H1 (cell line): ENCODE measurements around the gene TBC1D17. TPM values are rescaled to one million over a fixed set of nuclear protein-coding genes. Genes with fewer than 3 reads are reported as not detected.

Source experiments
- CTCF ChIA-PET: fragments of 300-600 bp; sonication (Branson Sonifier 250); formaldehyde crosslinking; loops from one replicate; lab custom pipeline; 2021; ENCODE audit not compliant: partially characterized antibody; lab: Charles Lee
- POLR2A ChIA-PET: fragments of 300-600 bp; sonication (Branson Sonifier 250); formaldehyde crosslinking; loops from one replicate; lab custom pipeline; 2021; ENCODE audit warnings: inconsistent platforms; ENCODE audit not compliant: partially characterized antibody; lab: Charles Lee
- DNase-seq, 2 experiments: peaks; one replicate each; pipeline versions ENCODE4 v3.0.0 to v3.0.0-alpha.2; 2010 to 2022; ENCODE audit warnings: low spot score in 2 of 2, low read depth in 1 of 2, mixed read lengths in 1 of 2
- FAIRE-seq: peaks from 2 replicates; lab custom pipeline; 2011; peaks lifted over from hg19 to GRCh38; lab: Jason Lieb, UNC
- H2AFZ ChIP-seq: 2 replicates; pipeline ENCODE4 v1.8.1; 2012; ENCODE audit warnings: low read length, inconsistent platforms
- H2AK5ac ChIP-seq: 2 replicates; pipeline ENCODE4 v1.6.1; 2013; ENCODE audit warnings: low read depth, low read length
- H2BK120ac ChIP-seq: replicated peaks from 2 replicates; pipeline ENCODE3; 2013; ENCODE audit warnings: low read depth, low read length, inconsistent platforms
- H2BK12ac ChIP-seq: 2 replicates; pipeline ENCODE4 v1.6.1; 2013; ENCODE audit warnings: low read depth, low read length
- H2BK15ac ChIP-seq: 2 replicates; pipeline ENCODE4 v1.6.1; 2013; ENCODE audit warnings: low read length
- H2BK20ac ChIP-seq: 2 replicates; pipeline ENCODE4 v1.6.1; 2013; ENCODE audit warnings: low read length
- H2BK5ac ChIP-seq: 2 replicates; pipeline ENCODE4 v1.6.1; 2013; ENCODE audit warnings: low read depth, low read length
- H3K14ac ChIP-seq: 2 replicates; pipeline ENCODE4 v1.6.1; 2013; ENCODE audit warnings: inconsistent platforms; ENCODE audit not compliant: insufficient read length
- H3K18ac ChIP-seq: 2 replicates; pipeline ENCODE4 v1.6.1; 2013; ENCODE audit warnings: low read length; ENCODE audit errors: extremely low read depth
- H3K23ac ChIP-seq: 2 replicates; pipeline ENCODE4 v1.6.1; 2013; ENCODE audit warnings: inconsistent platforms; ENCODE audit not compliant: insufficient read length
- H3K23me2 ChIP-seq: 2 replicates; pipeline ENCODE4 v1.6.1; 2013; ENCODE audit warnings: low read depth, low read length
- H3K27ac ChIP-seq: 2 replicates; pipeline ENCODE4 v1.6.1; 2011; ENCODE audit warnings: low read depth, low read length, inconsistent platforms
- H3K27me3 ChIP-seq, 4 experiments: replicated peaks in 1 of 4; 1 replicate in 1 of 4; 2 replicates in 3 of 4; pipeline versions ENCODE4 v1.6.1 to v1.8.1; 2011 to 2013; ENCODE audit warnings: low read length in 3 of 4, mild to moderate bottlenecking in 3 of 4, inconsistent platforms in 2 of 4, mixed read lengths in 2 of 4, moderate library complexity in 1 of 4; ENCODE audit not compliant: control insufficient read depth in 3 of 4, insufficient read depth in 3 of 4; ENCODE audit errors: extremely low read depth in 1 of 4
- H3K36me3 ChIP-seq, 4 experiments: 2 replicates each; pipeline versions ENCODE4 v1.6.1 to v1.8.1; 2011 to 2013; ENCODE audit warnings: mild to moderate bottlenecking in 4 of 4, low read length in 3 of 4, moderate library complexity in 2 of 4, control low read depth in 1 of 4, inconsistent platforms in 1 of 4; ENCODE audit not compliant: insufficient read depth in 4 of 4, control insufficient read depth in 2 of 4
- H3K4ac ChIP-seq: replicated peaks from 2 replicates; pipeline ENCODE3; 2013; ENCODE audit warnings: low read length, low read depth, mixed read lengths, inconsistent platforms; ENCODE audit not compliant: insufficient read length
- H3K4me1 ChIP-seq, 4 experiments: replicated peaks in 1 of 4; 1 replicate in 1 of 4; 2 replicates in 3 of 4; pipeline versions ENCODE4 v1.6.1 to v1.8.1; 2011 to 2013; ENCODE audit warnings: low read length in 3 of 4, inconsistent platforms in 2 of 4, mixed read lengths in 1 of 4; ENCODE audit not compliant: insufficient read depth in 4 of 4, control insufficient read depth in 3 of 4
- H3K4me2 ChIP-seq, 2 experiments: 2 replicates each; pipeline versions ENCODE4 v1.6.1 to v1.8.1; 2011 to 2013; ENCODE audit warnings: low read depth in 2 of 2, low read length in 2 of 2, control low read depth in 1 of 2, inconsistent platforms in 1 of 2, mild to moderate bottlenecking in 1 of 2; ENCODE audit not compliant: insufficient read depth in 1 of 2
- H3K4me3 ChIP-seq, 4 experiments: fragments of 200-600, 300-600 bp in 1 of 4; sonication (generic), shearing (Covaris generic), sonication (Bioruptor Twin) in 1 of 4; 2 replicates each; pipeline versions ENCODE4 v1.5.1 to v1.8.1; 2011 to 2016; ENCODE audit warnings: low read length in 4 of 4, low read depth in 3 of 4, control low read depth in 2 of 4, inconsistent platforms in 2 of 4, mild to moderate bottlenecking in 2 of 4, mixed read lengths in 1 of 4, moderate library complexity in 1 of 4; ENCODE audit not compliant: insufficient read depth in 2 of 4; ENCODE audit errors: extremely low read depth in 1 of 4
- H3K56ac ChIP-seq: replicated peaks from 2 replicates; pipeline ENCODE3; 2013; ENCODE audit warnings: low read depth, mild to moderate bottlenecking, mixed read lengths, low read length, inconsistent platforms; ENCODE audit not compliant: insufficient read length
- H3K79me1 ChIP-seq: 2 replicates; pipeline ENCODE4 v1.6.1; 2013; ENCODE audit warnings: low read depth, low read length, control low read depth
- H3K79me2 ChIP-seq, 2 experiments: 2 replicates each; pipeline versions ENCODE4 v1.6.1 to v1.8.1; 2012 to 2013; ENCODE audit warnings: low read length in 2 of 2, mild to moderate bottlenecking in 2 of 2, inconsistent platforms in 1 of 2; ENCODE audit not compliant: insufficient read depth in 2 of 2, control insufficient read depth in 1 of 2
- H3K9ac ChIP-seq, 4 experiments: replicated peaks in 1 of 4; 1 replicate in 1 of 4; 2 replicates in 3 of 4; pipeline versions ENCODE4 v1.6.1 to v1.8.1; 2011 to 2013; ENCODE audit warnings: low read depth in 3 of 4, low read length in 3 of 4, control low read depth in 2 of 4, mild to moderate bottlenecking in 2 of 4, moderate library complexity in 2 of 4, inconsistent platforms in 1 of 4; ENCODE audit errors: extremely low read depth in 1 of 4
- H3K9me3 ChIP-seq, 2 experiments: 2 replicates each; pipeline versions ENCODE4 v1.6.1 to v1.8.1; 2012 to 2013; ENCODE audit warnings: mild to moderate bottlenecking in 2 of 2, moderate library complexity in 2 of 2, control low read depth in 1 of 2, inconsistent platforms in 1 of 2, low read depth in 1 of 2, low read length in 1 of 2, mixed read lengths in 1 of 2; ENCODE audit not compliant: insufficient read depth in 2 of 2
- H4K20me1 ChIP-seq, 2 experiments: replicated peaks in 1 of 2; 2 replicates each; pipeline versions ENCODE3 to v1.8.1; 2011 to 2013; ENCODE audit warnings: inconsistent platforms in 2 of 2, low read length in 2 of 2, mild to moderate bottlenecking in 1 of 2; ENCODE audit not compliant: insufficient read depth in 2 of 2, control insufficient read depth in 1 of 2
- H4K5ac ChIP-seq: 2 replicates; pipeline ENCODE4 v1.6.1; 2013; ENCODE audit warnings: low read length, low read depth, mixed read lengths, inconsistent platforms; ENCODE audit not compliant: insufficient read length
- H4K8ac ChIP-seq: 2 replicates; pipeline ENCODE4 v1.8.0; 2013; ENCODE audit warnings: mild to moderate bottlenecking, moderate library complexity, low read length, inconsistent platforms; ENCODE audit not compliant: insufficient read depth; ENCODE audit errors: extremely low read depth
- H4K91ac ChIP-seq: replicated peaks from 2 replicates; pipeline ENCODE3; 2013; ENCODE audit warnings: low read length, mixed read lengths, inconsistent platforms; ENCODE audit not compliant: insufficient read length
- WGBS, 2 experiments: shearing (Covaris generic) in 1 of 2; methylation state at CpG; one replicate each; pipeline versions ENCODE4 v1.1.6 to v1.1.7; 2013 to 2015; ENCODE audit warnings: low lambda C conversion rate in 2 of 2, mixed read lengths in 2 of 2, inconsistent platforms in 1 of 2, low coverage in 1 of 2, missing lambda C conversion rate in 1 of 2; ENCODE audit not compliant: insufficient replicate concordance in 2 of 2, insufficient coverage in 1 of 2, insufficient read length in 1 of 2; ENCODE audit errors: extremely low coverage in 1 of 2, missing lambda C conversion rate in 1 of 2; 5-methylcytosine and 5-hydroxymethylcytosine counted together
- polyA plus RNA-seq, 7 experiments: library from polyadenylated mRNA; depleted of rRNA in 3 of 7; stranded (reverse) in 5 of 7; unstranded in 2 of 7; fragments of >200 nt in 5 of 7; fragments of 200-250 nt in 2 of 7; gene quantifications; 1 replicate in 5 of 7; 2 replicates in 1 of 7; 4 replicates in 1 of 7; pipeline versions ENCODE4 v1.2.1 to v1.2.3, GENCODE V29; 2011 to 2013; ENCODE audit warnings: missing spikeins in 2 of 7, mixed read lengths in 2 of 7
- total RNA-seq: library from RNA; stranded (reverse); fragmentation: NEBNext Ultra II Directional; extraction: Animal tissue kit (Norgen Biotek cat#: 25700); gene quantifications from 2 replicates; pipeline ENCODE4 v1.2.1, GENCODE V29; 2021

TBC1D17 gene
- total and polyA plus RNA-seq, 2 of the 8 experiments (the other 6 are each of a cell fraction or from before 2014, with no cell fraction given) = 30.3 to 44.9 TPM

- Histone ChIP-seq H3K79me2 (peaks cover 0 to 30% of the 10 kb centered on the region in 2 experiments; a peak in 2 of 4 replicates), H3K18ac (no peak overlapping the region), H3K23me2 (peaks cover 22% of the 10 kb centered on the region), H2BK20ac (no peak overlapping the region), H2BK5ac (no peak overlapping the region), H2AFZ (no peak overlapping the region), H2BK120ac (no peak overlapping the region), H3K23ac (no peak overlapping the region), H3K4ac (no peak overlapping the region), H3K4me2 (peak overlapping the region; percentile 90 to 92; a peak in 2 of 4 replicates), H3K56ac (no peak overlapping the region), H3K14ac (no peak overlapping the region), H3K4me3 (peak overlapping the region in 1 of 4 experiments; percentile 90; a peak in 1 of 8 replicates), H3K36me3 (peaks cover 0 to 7% (median 4%) of the 10 kb centered on the region in 4 experiments; a peak in 4 of 8 replicates), H2AK5ac (no peak overlapping the region), H4K91ac (no peak overlapping the region), H3K27ac (0 out of 2 replicates have a peak overlapping the region, but pooled peaks have one; percentile 16), H3K9me3 (no peaks in the 10 kb centered on the region), H3K79me1 (peaks cover 18% of the 10 kb centered on the region), H4K20me1 (peaks cover 0 to 3% of the 10 kb centered on the region in 2 experiments), H3K9ac (peak overlapping the region in 1 of 4 experiments; percentile 10; a peak in 2 of 7 replicates), H3K4me1 (peaks cover 0 to 15% (median 10%) of the 10 kb centered on the region in 4 experiments; a peak in 6 of 7 replicates), H2BK15ac (0 out of 2 replicates have a peak overlapping the region, but pooled peaks have one; percentile 29), H2BK12ac (0 out of 2 replicates have a peak overlapping the region, but pooled peaks have one; percentile 11), H4K5ac (no peak overlapping the region), H4K8ac (peak overlapping the region; percentile 73), H3K27me3 (no peaks in the 10 kb centered on the region)
- CTCF ChIA-PET = interaction anchor here (1.2 to 1.8 kb wide), 2 partner anchors 11 to 29 kb away, joined by 3 to 6 read pairs; no protein-coding TSS in a partner anchor
- DNase-seq (no peak), FAIRE-seq (no peak)
- POLR2A ChIA-PET = interaction anchor here (0.7 to 6.2 kb wide), 6 partner anchors 8 to 185 kb away, joined by 3 to 76 read pairs (median 22); partner anchors contain the start of genes ATF5, NUP62 and PNKP
- WGBS, 2 experiments = 94% methylated on average over 11 of the region's 11 CpGs; no CpG with 5 or more reads in 1 of the 2 experiments
Measured at GRCh38 chr19:49874503-49875157, 2.9 kb upstream of the TBC1D17 start.
